ENCODE data around the gene GRM7. TPM values are rescaled to one million over a fixed set of nuclear protein-coding genes. Genes with fewer than 3 reads are reported as not detected.

Gene GRM7
- total RNA-seq, 2 donors from 2014 or later: 0.68 to 3.9 TPM

- no peak for ATAC-seq (ENCODE audit: insufficient number of reproducible peaks, low FRiP score, low read depth)
- no peak for DNase-seq (ENCODE audit: low spot score)
- no peak overlapping the region for H3K4me3 ChIP-seq
- no peak for TF ChIP-seq CTCF (IDR thresholded peaks at IDR 0.05)
- no peaks in the 10 kb centered on the region for H3K4me1 ChIP-seq (ENCODE audit: control insufficient read depth in 1 of 2, low read depth in 2 of 2)
- H3K27me3 ChIP-seq (replicated peaks; ENCODE audit: insufficient read depth): no peaks in the 10 kb centered on the region
- no peak overlapping the region for H3K27ac ChIP-seq
- no peaks in the 10 kb centered on the region for H3K36me3 ChIP-seq
- H3K9me3 ChIP-seq: no peaks in the 10 kb centered on the region
These were observed 928.0 kb downstream of the GRM7 start for GRCh38 chr3:7788881-7789280.

- DNase-seq (ENCODE audit: low spot score): no peak
- no peak overlapping the region for H3K4me3 ChIP-seq
- no peaks in the 10 kb centered on the region for H3K4me1 ChIP-seq (ENCODE audit: control insufficient read depth in 1 of 2, low read depth in 2 of 2)
- no peaks in the 10 kb centered on the region for H3K27me3 ChIP-seq (replicated peaks; ENCODE audit: insufficient read depth)
- H3K9me3 ChIP-seq: no peaks in the 10 kb centered on the region
- no peak overlapping the region for H3K27ac ChIP-seq
- TF ChIP-seq CTCF (IDR thresholded peaks at IDR 0.05): no peak
- no peaks in the 10 kb centered on the region for H3K36me3 ChIP-seq
- no peak for ATAC-seq (ENCODE audit: insufficient number of reproducible peaks, low FRiP score, low read depth)
These were observed 928.4 kb downstream of the GRM7 start for GRCh38 chr3:7789324-7789723.

- no peak for TF ChIP-seq CTCF (IDR thresholded peaks at IDR 0.05)
- Histone ChIP-seq H3K27me3 (replicated peaks; ENCODE audit: insufficient read depth) (no peaks in the 10 kb centered on the region), H3K36me3 (no peaks in the 10 kb centered on the region), H3K9me3 (no peaks in the 10 kb centered on the region), H3K4me1 (ENCODE audit: control insufficient read depth in 1 of 2, low read depth in 2 of 2) (no peaks in the 10 kb centered on the region), H3K27ac (no peak overlapping the region), H3K4me3 (no peak overlapping the region)
- no peak for DNase-seq (ENCODE audit: low spot score)
- no peak for ATAC-seq (ENCODE audit: insufficient number of reproducible peaks, low FRiP score, low read depth)
These were observed 929.2 kb downstream of the GRM7 start for GRCh38 chr3:7790141-7790540.

Measured in thoracic aorta (tissue), 2 donors.